ENCODE data around the gene ARHGAP5.

Gene ARHGAP5

DNA sequence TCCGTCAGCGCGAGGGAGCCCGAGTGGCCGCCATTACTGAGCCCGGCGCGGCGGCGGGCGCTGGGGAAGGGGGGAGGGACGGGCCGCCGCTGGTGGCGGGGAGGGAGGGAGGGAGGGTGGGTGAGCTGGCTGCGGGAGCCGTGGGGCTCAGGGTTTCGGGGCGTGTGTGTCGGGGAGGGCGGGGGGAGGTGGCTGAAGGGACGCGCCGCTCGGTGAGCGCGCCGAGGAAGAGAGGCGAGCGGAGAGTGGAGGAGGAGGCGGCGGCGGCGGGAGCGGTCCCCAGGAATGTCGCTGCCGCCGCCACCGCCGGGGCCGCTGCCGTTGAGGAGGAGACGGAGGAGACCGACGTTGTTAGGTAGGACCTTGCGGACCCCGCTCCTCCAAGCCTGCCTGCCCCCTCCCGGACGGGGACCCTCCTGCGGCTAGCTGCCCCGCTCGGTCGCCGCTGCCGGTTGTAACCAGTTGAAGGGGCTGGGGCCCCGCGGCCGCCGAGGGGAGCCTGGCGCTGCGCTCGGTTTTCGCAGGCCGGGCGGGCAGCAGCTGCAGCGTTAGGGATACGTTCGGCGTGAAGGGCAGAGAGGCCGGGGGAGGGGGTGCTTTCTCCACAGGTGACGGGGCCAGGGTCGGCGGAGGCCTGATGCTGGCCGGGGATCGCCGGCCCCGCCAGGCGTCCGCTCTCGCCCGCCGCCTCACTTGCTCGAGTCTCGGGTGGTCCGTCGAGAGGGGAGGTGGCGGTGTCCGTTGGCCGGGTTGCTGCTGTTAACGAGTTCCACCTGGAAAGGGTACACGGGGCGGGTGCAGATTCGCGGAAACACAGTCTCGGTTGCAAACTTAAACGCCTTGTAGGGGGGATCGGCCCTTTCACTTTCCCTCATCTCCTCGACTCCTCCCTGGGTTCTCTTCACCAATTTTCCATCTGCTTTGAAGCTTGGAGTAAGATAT lies at the start of gene ARHGAP5:
Gene ARHGAP5 (plus strand): TSS at position 224 of the 942 bp plus-strand sequence. CDS start 13,366 bp downstream, outside the sequence.
- in situ Hi-C loops (cut with MboI; ENCODE audit: low sequenced_read_pairs) = no loop called here

DNA sequence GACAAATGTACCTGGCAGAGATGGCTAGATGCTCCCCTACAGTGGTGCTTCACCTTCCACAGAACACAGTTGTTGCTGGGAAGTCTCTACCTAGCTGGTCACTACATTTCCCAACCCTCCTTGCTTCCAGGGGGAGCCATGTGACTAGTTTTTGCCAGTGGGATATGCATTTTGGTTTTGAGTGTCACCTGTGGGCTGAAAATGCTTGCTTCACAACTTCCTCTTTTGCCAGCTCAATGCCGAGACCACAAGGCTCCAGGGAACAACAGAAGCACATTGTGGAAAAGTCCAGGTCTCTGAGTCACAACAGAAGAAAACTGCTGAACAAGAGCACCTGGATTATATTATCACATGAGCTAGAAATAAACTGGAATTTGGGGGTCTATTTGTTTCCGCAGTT lies 48.5 kb upstream of the ARHGAP5 start:
- in situ Hi-C loops (cut with MboI; ENCODE audit: low sequenced_read_pairs) = no loop called here

DNA sequence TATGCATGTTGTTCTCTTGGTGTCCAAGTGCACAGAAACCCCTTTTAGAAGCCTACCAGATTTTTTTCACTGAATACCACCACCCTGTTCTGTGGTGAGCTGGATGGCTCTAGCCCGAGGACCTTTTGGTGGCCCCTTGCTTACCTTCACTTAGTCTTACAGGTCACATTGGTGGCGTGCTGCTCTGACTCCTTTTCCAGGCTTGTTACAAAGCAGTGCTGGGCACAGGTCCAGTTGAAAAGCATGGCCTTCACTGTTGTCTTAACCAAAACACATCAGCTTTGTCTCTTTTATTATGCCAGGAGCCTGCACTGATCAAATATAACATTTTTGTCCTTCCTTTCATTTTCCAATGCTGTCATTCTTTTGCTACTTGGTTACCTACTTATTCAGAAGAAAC lies 43.6 kb upstream of the ARHGAP5 start:
- in situ Hi-C loops (cut with MboI; ENCODE audit: low sequenced_read_pairs) = no loop called here

GRCh38 chr14:32038876-32039275 lies 38.2 kb upstream of the ARHGAP5 start:
- in situ Hi-C loops (cut with MboI; ENCODE audit: low sequenced_read_pairs) = no loop called here

DNA sequence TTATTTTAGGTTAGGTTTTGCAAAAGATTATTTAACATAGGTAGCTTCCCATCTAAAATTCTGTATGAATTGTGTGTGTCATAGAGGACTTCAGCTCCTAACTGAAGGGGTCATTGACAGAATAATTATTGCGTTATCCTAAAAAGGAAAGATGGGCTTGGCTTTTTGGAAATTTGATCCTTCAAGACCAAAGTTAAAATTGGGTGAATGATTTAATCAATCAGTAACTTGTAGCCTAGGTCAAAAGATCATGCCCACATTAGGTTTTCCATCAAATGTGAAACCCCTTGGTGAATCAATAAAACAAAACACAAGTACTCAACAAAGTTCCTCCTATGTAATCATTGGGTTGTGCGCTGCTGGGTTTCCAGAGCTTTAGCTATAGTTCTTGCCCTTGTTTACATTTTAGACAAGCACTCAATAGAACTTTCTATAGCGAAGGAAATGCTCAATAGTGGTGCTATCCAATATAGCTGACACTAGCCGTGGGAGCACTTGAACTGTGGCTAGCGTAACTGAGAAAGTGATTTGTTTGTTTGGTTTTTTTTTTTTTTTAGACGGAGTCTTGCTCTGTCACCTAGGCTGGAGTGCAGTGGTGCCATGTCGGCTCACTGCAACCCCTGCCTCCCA lies 37.6 kb upstream of the ARHGAP5 start:
- in situ Hi-C loops (cut with MboI; ENCODE audit: low sequenced_read_pairs) = no loop called here

- in situ Hi-C loops (cut with MboI; ENCODE audit: low sequenced_read_pairs) = no loop called here
Observed at GRCh38 chr14:32043624-32044023, 33.5 kb upstream of the ARHGAP5 start.

- in situ Hi-C loops (cut with MboI; ENCODE audit: low sequenced_read_pairs) = no loop called here
Observed at GRCh38 chr14:32044454-32044853, 32.6 kb upstream of the ARHGAP5 start.

- in situ Hi-C loops (cut with MboI; ENCODE audit: low sequenced_read_pairs) = no loop called here
Observed at GRCh38 chr14:32047791-32048190, 29.3 kb upstream of the ARHGAP5 start.

DNA sequence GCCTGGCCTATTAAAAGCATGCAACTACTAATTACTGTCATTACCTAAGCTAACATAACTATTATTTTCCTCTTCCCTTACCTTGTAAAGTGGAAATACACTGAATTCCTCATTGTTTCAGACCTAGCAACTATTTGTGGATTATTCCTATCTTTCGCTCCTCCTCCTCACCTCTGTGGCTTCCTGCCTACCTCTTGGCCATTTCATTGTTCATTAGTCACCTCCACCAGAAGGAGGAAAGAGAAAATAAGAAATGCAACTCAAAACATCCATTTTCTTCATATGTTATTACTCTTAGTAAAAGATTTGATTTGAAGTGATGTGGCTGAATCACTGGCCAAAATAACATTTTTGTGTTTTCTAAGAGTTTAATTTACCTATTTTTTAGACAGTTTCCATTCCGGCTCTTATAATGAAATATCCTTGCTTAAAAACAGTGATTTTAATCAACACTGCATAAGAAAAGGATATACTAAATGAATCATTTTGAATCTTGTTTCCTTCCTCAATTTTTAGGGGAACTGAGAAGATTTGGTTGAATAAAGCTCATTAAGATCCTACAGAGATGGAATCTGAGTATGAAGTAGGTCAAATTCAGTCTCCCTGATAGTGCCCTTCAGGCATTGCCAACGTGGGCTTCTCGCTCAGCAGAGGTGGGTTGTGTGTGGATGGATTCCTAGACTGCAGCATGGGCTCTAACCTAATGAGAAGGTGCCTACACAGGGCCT lies 27.6 kb upstream of the ARHGAP5 start:
- in situ Hi-C loops (cut with MboI; ENCODE audit: low sequenced_read_pairs) = no loop called here

- in situ Hi-C loops (cut with MboI; ENCODE audit: low sequenced_read_pairs) = no loop called here
Observed at GRCh38 chr14:32050878-32051277, 26.2 kb upstream of the ARHGAP5 start.

GRCh38 chr14:32054536-32054935 lies 22.6 kb upstream of the ARHGAP5 start:
- in situ Hi-C loops (cut with MboI; ENCODE audit: low sequenced_read_pairs) = no loop called here

- in situ Hi-C loops (cut with MboI; ENCODE audit: low sequenced_read_pairs) = no loop called here
Observed at GRCh38 chr14:32055175-32055574, 21.9 kb upstream of the ARHGAP5 start.

- in situ Hi-C loops (cut with MboI; ENCODE audit: low sequenced_read_pairs) = no loop called here
Observed at GRCh38 chr14:32059702-32060101, 17.4 kb upstream of the ARHGAP5 start.

GRCh38 chr14:32064931-32065330 lies 12.2 kb upstream of the ARHGAP5 start:
- in situ Hi-C loops (cut with MboI; ENCODE audit: low sequenced_read_pairs) = no loop called here

DNA sequence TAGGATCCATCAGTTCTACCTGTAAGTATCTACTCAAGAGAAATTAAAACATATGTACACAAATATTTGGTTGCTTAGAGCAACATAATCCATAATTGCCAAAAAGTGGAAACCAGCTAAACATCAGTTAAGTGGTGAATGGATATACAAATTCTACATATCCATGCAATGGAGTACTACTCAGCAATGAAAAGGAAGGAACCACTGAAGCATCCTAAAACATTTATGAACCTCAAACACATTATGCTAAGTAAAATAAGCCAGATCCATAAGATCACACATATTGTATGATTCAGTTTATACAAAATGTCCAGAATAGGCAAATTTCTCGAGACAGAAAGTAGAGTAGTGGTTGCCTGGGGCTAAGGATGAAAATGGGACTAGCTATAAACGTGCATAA lies 8.4 kb upstream of the ARHGAP5 start:
- in situ Hi-C loops (cut with MboI; ENCODE audit: low sequenced_read_pairs) = no loop called here

- in situ Hi-C loops (cut with MboI; ENCODE audit: low sequenced_read_pairs) = no loop called here
Observed at GRCh38 chr14:32070282-32070681, 6.8 kb upstream of the ARHGAP5 start.

DNA sequence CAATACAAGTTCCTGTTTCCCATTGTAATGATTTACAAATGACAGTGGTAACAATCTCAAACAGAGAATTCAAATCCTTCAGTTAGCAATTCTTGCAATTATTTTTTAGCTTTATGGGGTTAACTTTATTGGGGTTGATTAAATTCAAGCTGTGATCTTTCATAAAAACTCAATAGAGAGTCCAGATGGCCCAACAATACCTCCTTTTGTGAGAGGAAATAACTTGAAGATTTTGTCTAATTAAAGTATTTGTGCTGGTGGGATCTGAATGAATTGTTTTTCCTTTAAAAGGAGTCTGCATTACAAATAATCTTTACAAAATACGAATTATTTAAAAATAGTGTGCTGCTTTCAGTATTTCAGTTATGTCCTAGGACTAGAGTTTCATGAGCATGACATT lies 4.4 kb upstream of the ARHGAP5 start:
- in situ Hi-C loops (cut with MboI; ENCODE audit: low sequenced_read_pairs) = no loop called here

DNA sequence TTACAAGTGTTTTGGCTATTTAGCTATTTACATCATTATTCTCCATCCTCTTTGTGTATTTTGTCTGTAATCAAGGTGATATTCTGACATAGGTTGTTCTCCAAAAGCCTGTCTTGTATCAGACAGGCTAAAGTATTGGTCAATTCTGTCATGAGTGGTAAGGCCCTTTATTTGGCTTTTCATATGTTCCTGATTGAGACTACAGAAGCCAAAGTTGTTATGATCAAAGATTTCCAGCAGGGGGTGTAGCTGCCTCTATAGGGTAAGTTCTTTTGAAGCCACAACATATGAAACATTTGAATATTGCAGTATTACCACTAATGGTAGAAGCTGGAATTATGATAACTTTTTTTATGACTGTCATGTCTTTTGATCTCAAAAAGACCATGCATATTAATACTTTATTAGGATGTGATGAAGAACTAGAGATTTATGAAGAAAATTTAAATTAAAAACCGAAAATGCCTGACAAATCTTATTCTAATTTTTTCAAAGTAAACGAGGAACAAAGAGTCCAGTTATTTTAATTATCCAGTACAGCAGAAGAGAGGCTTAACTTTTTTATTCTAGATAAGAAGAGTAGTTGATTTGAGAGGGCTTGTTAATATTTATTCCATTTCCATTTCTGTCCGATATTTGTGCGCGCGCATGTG lies 3.4 kb upstream of the ARHGAP5 start:
- in situ Hi-C loops (cut with MboI; ENCODE audit: low sequenced_read_pairs) = no loop called here

GRCh38 chr14:32074887-32075572 lies 2.1 kb upstream of the ARHGAP5 start:
- in situ Hi-C loops (cut with MboI; ENCODE audit: low sequenced_read_pairs) = no loop called here

- in situ Hi-C loops (cut with MboI; ENCODE audit: low sequenced_read_pairs) = no loop called here
Observed at GRCh38 chr14:32075672-32076277, 1.3 kb upstream of the ARHGAP5 start.
